HepG2 (cell line): ENCODE data around the gene E2F1. TPM values are rescaled to one million over a fixed set of nuclear protein-coding genes. Genes with fewer than 3 reads are reported as not detected.

Experiments
- ARNTL ChIP-seq: sonication (generic); formaldehyde crosslinking; IDR thresholded peaks from 2 replicates; pipeline ENCODE4 v1.4.0; 2020; ENCODE audit warnings: mild to moderate bottlenecking, missing genetic modification reagents
- DNMT1 ChIP-seq: sonication (generic); formaldehyde crosslinking; IDR thresholded peaks from 2 replicates; pipeline ENCODE4 v1.5.1; 2020; ENCODE audit warnings: mild to moderate bottlenecking, missing genetic modification reagents
- HDAC6 ChIP-seq: fragments of 200-600 bp; sonication (generic); IDR thresholded peaks from 2 replicates; pipeline ENCODE4 v1.7.0; 2017; ENCODE audit warnings: mild to moderate bottlenecking, antibody characterized with exemption, low read length, low read depth
- JDP2 ChIP-seq: sonication (generic); formaldehyde crosslinking; IDR thresholded peaks from 2 replicates; pipeline ENCODE4 v1.8.1; 2022; ENCODE audit warnings: missing genetic modification reagents, borderline replicate concordance
- KDM5A ChIP-seq: fragments of 200-600 bp; sonication (generic); IDR thresholded peaks from 2 replicates; pipeline ENCODE4 v1.7.0; 2018; ENCODE audit warnings: antibody characterized with exemption, mild to moderate bottlenecking, low read length, borderline replicate concordance
- KLF9 ChIP-seq: IDR thresholded peaks from 2 replicates; pipeline ENCODE4 v1.6.1; 2016; ENCODE audit warnings: low read depth
- MIER2 ChIP-seq: IDR thresholded peaks from 2 replicates; pipeline ENCODE4 v1.6.1; 2016; ENCODE audit warnings: missing biosample characterization, missing genetic modification reagents
- NBN ChIP-seq: fragments of 450-650 bp; conservative IDR thresholded peaks from 2 replicates; pipeline ENCODE4 v1.6.1; 2017
- RARG ChIP-seq: sonication (generic); formaldehyde crosslinking; IDR thresholded peaks from 2 replicates; pipeline ENCODE4 v1.4.0; 2020; ENCODE audit warnings: low read depth, mild to moderate bottlenecking, missing genetic modification reagents
- SOX6 ChIP-seq, 2 experiments: fragments of 450-650 bp in 1 of 2; sonication (generic) in 1 of 2; formaldehyde crosslinking in 1 of 2; IDR thresholded peaks; 2 replicates each; pipeline versions ENCODE4 v1.4.0 to v1.6.1; 2017 to 2020; ENCODE audit warnings: antibody characterized with exemption in 1 of 2, mild to moderate bottlenecking in 1 of 2, missing genetic modification reagents in 1 of 2
- ZNF101 ChIP-seq: sonication (generic); formaldehyde crosslinking; IDR thresholded peaks from 2 replicates; pipeline ENCODE4 v1.4.0; 2020; ENCODE audit warnings: mild to moderate bottlenecking, low read depth, missing genetic modification reagents, borderline replicate concordance
- ZNF34 ChIP-seq: sonication (generic); formaldehyde crosslinking; IDR thresholded peaks from 2 replicates; pipeline ENCODE4 v1.4.0; 2020; ENCODE audit warnings: mild to moderate bottlenecking, missing genetic modification reagents, borderline replicate concordance
- ZNF343 ChIP-seq: sonication (generic); formaldehyde crosslinking; IDR thresholded peaks from 2 replicates; pipeline ENCODE4 v1.4.0; 2020; ENCODE audit warnings: mild to moderate bottlenecking, missing genetic modification reagents
- ZNF501 ChIP-seq: sonication (generic); formaldehyde crosslinking; IDR thresholded peaks from 2 replicates; pipeline ENCODE4 v1.5.1; 2020; ENCODE audit warnings: mild to moderate bottlenecking, moderate library complexity, missing genetic modification reagents
- ZNF549 ChIP-seq: sonication (generic); formaldehyde crosslinking; IDR thresholded peaks from 2 replicates; pipeline ENCODE4 v1.5.0; 2020; ENCODE audit warnings: missing genetic modification reagents
- ZNF558 ChIP-seq: sonication (generic); formaldehyde crosslinking; IDR thresholded peaks from 2 replicates; pipeline ENCODE4 v1.9.0; 2022; ENCODE audit warnings: mild to moderate bottlenecking, missing genetic modification reagents, borderline replicate concordance
- ZNF616 ChIP-seq: sonication (generic); formaldehyde crosslinking; IDR thresholded peaks from 2 replicates; pipeline ENCODE4 v1.5.0; 2020; ENCODE audit warnings: low read depth, mild to moderate bottlenecking, missing genetic modification reagents
- polyA plus RNA-seq, 8 experiments: library from polyadenylated mRNA; depleted of rRNA in 3 of 8; stranded (reverse) in 7 of 8; unstranded in 1 of 8; fragments of >200 nt; fragmentation: Illumina TruSeq in 4 of 8; extraction: Trizol in 4 of 8; gene quantifications; 2 replicates each; pipeline versions ENCODE4 v1.2.1 to v1.2.3, GENCODE V29; 2011 to 2016; ENCODE audit warnings: low read depth in 4 of 8, missing spikeins in 1 of 8, mixed read lengths in 1 of 8; ENCODE audit not compliant: insufficient read depth in 1 of 8
- total RNA-seq, 5 experiments: library from RNA; depleted of rRNA; stranded (reverse); fragments of >200 nt; fragmentation: Illumina TruSeq; extraction: Trizol; gene quantifications; 2 replicates each; pipeline ENCODE4 v1.2.3, GENCODE V29; 2016; ENCODE audit warnings: low read depth in 1 of 5
- TF ChIP-seq, protein P1 (sequence below): IDR thresholded peaks from 2 replicates; pipeline ENCODE4 v1.6.1; 2016; ENCODE audit warnings: mild to moderate bottlenecking, missing biosample characterization, missing genetic modification reagents
- TF ChIP-seq, protein P2 (sequence below): sonication (generic); formaldehyde crosslinking; IDR thresholded peaks from 2 replicates; pipeline ENCODE4 v1.5.1; 2020; ENCODE audit warnings: mild to moderate bottlenecking, moderate library complexity, missing genetic modification reagents
- TF ChIP-seq, protein P3 (sequence below): sonication (generic); formaldehyde crosslinking; IDR thresholded peaks from 2 replicates; pipeline ENCODE4 v1.9.0; 2021; ENCODE audit warnings: missing genetic modification reagents, mild to moderate bottlenecking, borderline replicate concordance
- TF ChIP-seq, protein P4 (sequence below): sonication (generic); formaldehyde crosslinking; IDR thresholded peaks from 2 replicates; pipeline ENCODE4 v1.8.1; 2023; ENCODE audit warnings: missing genetic modification reagents, mild to moderate bottlenecking, borderline replicate concordance
- TF ChIP-seq, protein P5 (sequence below): sonication (generic); formaldehyde crosslinking; IDR thresholded peaks from 2 replicates; pipeline ENCODE4 v1.5.0; 2020; ENCODE audit warnings: mild to moderate bottlenecking, missing genetic modification reagents

E2F1 gene
- total and polyA plus RNA-seq, 2 of the 13 experiments (the other 11 are each of a cell fraction or from before 2014, with no cell fraction given): 25.5 to 39.4 TPM

DNA sequence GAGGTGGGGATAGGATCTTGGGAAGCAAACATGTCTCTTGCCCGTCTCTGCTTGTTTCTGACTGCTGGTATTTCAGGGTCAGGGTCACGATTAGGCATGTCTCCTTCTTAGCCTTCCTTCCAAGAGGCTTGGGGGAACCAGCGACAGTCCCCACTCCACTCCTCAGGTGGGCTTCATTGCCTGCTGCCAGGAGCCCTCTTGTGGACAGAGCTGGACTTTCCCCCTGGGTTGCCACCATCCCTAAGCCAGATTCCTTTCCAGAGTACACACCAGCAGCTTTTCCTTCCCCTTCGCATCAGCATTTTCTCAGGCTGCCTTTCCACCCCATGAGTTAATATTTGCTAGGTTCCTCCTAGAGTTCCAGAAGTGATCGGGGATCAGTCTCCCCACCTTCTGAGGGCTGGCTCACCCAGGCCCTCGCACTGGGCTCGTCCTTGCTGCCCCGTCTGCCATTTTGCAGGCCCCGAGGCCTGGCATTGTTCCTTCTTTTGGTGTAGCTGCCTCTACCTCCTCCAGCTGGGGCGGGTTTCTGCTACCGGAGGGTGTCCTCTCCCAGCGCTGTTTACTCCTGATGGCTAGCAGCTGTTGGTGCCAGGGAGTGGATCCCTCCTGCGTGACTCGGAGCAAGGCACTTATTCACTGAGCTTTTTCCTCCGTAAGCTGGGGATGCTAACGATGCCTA is 32.8 kb downstream of the E2F1 start (continued):
- TF ChIP-seq, protein P1, sequence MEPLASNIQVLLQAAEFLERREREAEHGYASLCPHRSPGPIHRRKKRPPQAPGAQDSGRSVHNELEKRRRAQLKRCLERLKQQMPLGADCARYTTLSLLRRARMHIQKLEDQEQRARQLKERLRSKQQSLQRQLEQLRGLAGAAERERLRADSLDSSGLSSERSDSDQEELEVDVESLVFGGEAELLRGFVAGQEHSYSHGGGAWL (CRISPR knock-in tag): 0 out of 2 replicates have a peak, but pooled peaks have one; percentile 23
- TF ChIP-seq ZNF558 (no peak), JDP2 (CRISPR knock-in tag) (no peak), ZNF34 (CRISPR knock-in tag) (no peak), MIER2 (CRISPR knock-in tag) (0 out of 2 replicates have a peak, but pooled peaks have one; percentile 12), DNMT1 (CRISPR knock-in tag) (0 out of 2 replicates have a peak, but pooled peaks have one; percentile 35), ZNF101 (no peak), ZNF501 (CRISPR knock-in tag) (peak; percentile 66; the same call in 1 of the 2 replicates), KLF9 (no peak), ZNF343 (CRISPR knock-in tag) (no peak), NBN (no peak), HDAC6 (no peak), ARNTL (CRISPR knock-in tag) (no peak), RARG (no peak), ZNF549 (CRISPR knock-in tag) (no peak), ZNF616 (CRISPR knock-in tag) (no peak), KDM5A (no peak), SOX6 (IDR thresholded peaks at IDR 0.05) (no peak), SOX6 (CRISPR knock-in tag; IDR thresholded peaks at IDR 0.05) (no peak)
- TF ChIP-seq, protein P2, sequence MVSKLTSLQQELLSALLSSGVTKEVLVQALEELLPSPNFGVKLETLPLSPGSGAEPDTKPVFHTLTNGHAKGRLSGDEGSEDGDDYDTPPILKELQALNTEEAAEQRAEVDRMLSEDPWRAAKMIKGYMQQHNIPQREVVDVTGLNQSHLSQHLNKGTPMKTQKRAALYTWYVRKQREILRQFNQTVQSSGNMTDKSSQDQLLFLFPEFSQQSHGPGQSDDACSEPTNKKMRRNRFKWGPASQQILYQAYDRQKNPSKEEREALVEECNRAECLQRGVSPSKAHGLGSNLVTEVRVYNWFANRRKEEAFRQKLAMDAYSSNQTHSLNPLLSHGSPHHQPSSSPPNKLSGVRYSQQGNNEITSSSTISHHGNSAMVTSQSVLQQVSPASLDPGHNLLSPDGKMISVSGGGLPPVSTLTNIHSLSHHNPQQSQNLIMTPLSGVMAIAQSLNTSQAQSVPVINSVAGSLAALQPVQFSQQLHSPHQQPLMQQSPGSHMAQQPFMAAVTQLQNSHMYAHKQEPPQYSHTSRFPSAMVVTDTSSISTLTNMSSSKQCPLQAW (CRISPR knock-in tag): peak; percentile 32; the same call in 1 of the 2 replicates
- TF ChIP-seq, protein P3, sequence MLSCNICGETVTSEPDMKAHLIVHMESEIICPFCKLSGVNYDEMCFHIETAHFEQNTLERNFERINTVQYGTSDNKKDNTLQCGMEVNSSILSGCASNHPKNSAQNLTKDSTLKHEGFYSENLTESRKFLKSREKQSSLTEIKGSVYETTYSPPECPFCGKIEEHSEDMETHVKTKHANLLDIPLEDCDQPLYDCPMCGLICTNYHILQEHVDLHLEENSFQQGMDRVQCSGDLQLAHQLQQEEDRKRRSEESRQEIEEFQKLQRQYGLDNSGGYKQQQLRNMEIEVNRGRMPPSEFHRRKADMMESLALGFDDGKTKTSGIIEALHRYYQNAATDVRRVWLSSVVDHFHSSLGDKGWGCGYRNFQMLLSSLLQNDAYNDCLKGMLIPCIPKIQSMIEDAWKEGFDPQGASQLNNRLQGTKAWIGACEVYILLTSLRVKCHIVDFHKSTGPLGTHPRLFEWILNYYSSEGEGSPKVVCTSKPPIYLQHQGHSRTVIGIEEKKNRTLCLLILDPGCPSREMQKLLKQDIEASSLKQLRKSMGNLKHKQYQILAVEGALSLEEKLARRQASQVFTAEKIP (CRISPR knock-in tag): no peak
- TF ChIP-seq, protein P4, sequence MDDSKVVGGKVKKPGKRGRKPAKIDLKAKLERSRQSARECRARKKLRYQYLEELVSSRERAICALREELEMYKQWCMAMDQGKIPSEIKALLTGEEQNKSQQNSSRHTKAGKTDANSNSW: peak; percentile 42; the same call in 1 of the 2 replicates
- TF ChIP-seq, protein P5, sequence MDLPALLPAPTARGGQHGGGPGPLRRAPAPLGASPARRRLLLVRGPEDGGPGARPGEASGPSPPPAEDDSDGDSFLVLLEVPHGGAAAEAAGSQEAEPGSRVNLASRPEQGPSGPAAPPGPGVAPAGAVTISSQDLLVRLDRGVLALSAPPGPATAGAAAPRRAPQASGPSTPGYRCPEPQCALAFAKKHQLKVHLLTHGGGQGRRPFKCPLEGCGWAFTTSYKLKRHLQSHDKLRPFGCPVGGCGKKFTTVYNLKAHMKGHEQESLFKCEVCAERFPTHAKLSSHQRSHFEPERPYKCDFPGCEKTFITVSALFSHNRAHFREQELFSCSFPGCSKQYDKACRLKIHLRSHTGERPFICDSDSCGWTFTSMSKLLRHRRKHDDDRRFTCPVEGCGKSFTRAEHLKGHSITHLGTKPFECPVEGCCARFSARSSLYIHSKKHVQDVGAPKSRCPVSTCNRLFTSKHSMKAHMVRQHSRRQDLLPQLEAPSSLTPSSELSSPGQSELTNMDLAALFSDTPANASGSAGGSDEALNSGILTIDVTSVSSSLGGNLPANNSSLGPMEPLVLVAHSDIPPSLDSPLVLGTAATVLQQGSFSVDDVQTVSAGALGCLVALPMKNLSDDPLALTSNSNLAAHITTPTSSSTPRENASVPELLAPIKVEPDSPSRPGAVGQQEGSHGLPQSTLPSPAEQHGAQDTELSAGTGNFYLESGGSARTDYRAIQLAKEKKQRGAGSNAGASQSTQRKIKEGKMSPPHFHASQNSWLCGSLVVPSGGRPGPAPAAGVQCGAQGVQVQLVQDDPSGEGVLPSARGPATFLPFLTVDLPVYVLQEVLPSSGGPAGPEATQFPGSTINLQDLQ (CRISPR knock-in tag): no peak
